B cell (primary cell): ENCODE results near the gene SPATA32. TPM values are rescaled to one million over a fixed set of nuclear protein-coding genes. Genes with fewer than 3 reads are reported as not detected.

ENCODE experiments used
- ATAC-seq: fragments of 200-7000 bp; cut with Tn5 transposase; one replicate; pipeline ENCODE4 v1.10.0; 2021; ENCODE audit warnings: low read depth, mild to moderate bottlenecking, moderate number of reproducible peaks, moderate library complexity
- CTCF ChIA-PET: fragments of 350-600 bp; sonication (Branson Sonifier 250); formaldehyde crosslinking; loops from one replicate; lab custom pipeline; 2021; ENCODE audit warnings: antibody characterized with exemption, inconsistent platforms; lab: Charles Lee
- POLR2A ChIA-PET: fragments of 350-600 bp; sonication (Branson Sonifier 250); formaldehyde crosslinking; loops from one replicate; lab custom pipeline; 2021; ENCODE audit warnings: antibody characterized with exemption; lab: Charles Lee
- DNase-seq: peaks from one replicate; pipeline ENCODE4 v3.0.0; 2013
- H2AFZ ChIP-seq: 2 replicates; pipeline ENCODE4 v1.6.1; 2012; ENCODE audit warnings: mild to moderate bottlenecking, low read depth, low read length; ENCODE audit not compliant: insufficient read depth, poor library complexity, severe bottlenecking
- H3K27ac ChIP-seq, 2 donors: 1 replicate in 1 of 2; 2 replicates in 1 of 2; pipeline ENCODE4 v1.5.1; 2012 to 2013; ENCODE audit warnings: low read length in 2 of 2, mild to moderate bottlenecking in 2 of 2, moderate library complexity in 1 of 2
- H3K27me3 ChIP-seq, 4 experiments: fragments of 200-600 bp in 1 of 4; sonication (generic) in 1 of 4; replicated peaks in 1 of 4; 1 replicate in 2 of 4; 2 replicates in 2 of 4; pipeline versions ENCODE4 v1.6.1 to v1.7.0; 2013 to 2016; ENCODE audit warnings: low read length in 3 of 4, mild to moderate bottlenecking in 2 of 4, mixed read lengths in 1 of 4, moderate library complexity in 1 of 4; ENCODE audit not compliant: insufficient read depth in 4 of 4, control insufficient read depth in 3 of 4; ENCODE audit errors: control extremely low read depth in 1 of 4
- H3K36me3 ChIP-seq, 2 experiments: replicated peaks in 1 of 2; 1 replicate in 1 of 2; 2 replicates in 1 of 2; pipeline versions ENCODE4 v1.6.1 to v1.7.1; 2013; ENCODE audit warnings: low read length in 1 of 2; ENCODE audit not compliant: insufficient read depth in 2 of 2, control insufficient read depth in 1 of 2; ENCODE audit errors: control extremely low read depth in 1 of 2, extremely low read depth in 1 of 2
- H3K4me1 ChIP-seq, 2 donors: fragments of 200-600 bp in 1 of 2; sonication (generic) in 1 of 2; 1 replicate in 1 of 2; 2 replicates in 1 of 2; pipeline versions ENCODE4 v1.5.1 to v1.6.1; 2013 to 2017; ENCODE audit warnings: low read length in 2 of 2; ENCODE audit not compliant: control insufficient read depth in 2 of 2, insufficient read depth in 2 of 2
- H3K4me2 ChIP-seq: replicated peaks from 2 replicates; pipeline ENCODE3; 2012; ENCODE audit warnings: mild to moderate bottlenecking, low read depth, low read length; ENCODE audit not compliant: poor library complexity, severe bottlenecking
- H3K4me3 ChIP-seq, 5 experiments: fragments of 200-600 bp in 1 of 5; sonication (generic) in 1 of 5; 1 replicate in 3 of 5; 2 replicates in 2 of 5; pipeline versions ENCODE4 v1.5.1 to v1.7.0; 2011 to 2016; ENCODE audit warnings: low read length in 4 of 5, mild to moderate bottlenecking in 4 of 5, low read depth in 2 of 5, control low read depth in 1 of 5, moderate library complexity in 1 of 5; ENCODE audit not compliant: insufficient read depth in 1 of 5; ENCODE audit errors: control extremely low read depth in 1 of 5, extremely low read depth in 1 of 5
- H3K79me2 ChIP-seq: fragments of 200-600 bp; sonication (generic); one replicate; pipeline ENCODE4 v1.6.0; 2016; ENCODE audit warnings: low read length; ENCODE audit not compliant: control insufficient read depth, insufficient read depth
- H3K9ac ChIP-seq: fragments of 200-600 bp; sonication (generic); 2 replicates; pipeline ENCODE4 v1.6.1; 2017; ENCODE audit warnings: mild to moderate bottlenecking, low read length, moderate library complexity
- H3K9me3 ChIP-seq, 3 donors: one replicate each; pipeline versions ENCODE4 v1.6.1 to v1.7.1; 2013; ENCODE audit warnings: low read length in 2 of 3; ENCODE audit not compliant: control insufficient read depth in 2 of 3, insufficient read depth in 1 of 3; ENCODE audit errors: control extremely low read depth in 1 of 3
- H4K20me1 ChIP-seq: 2 replicates; pipeline ENCODE4 v1.6.0; 2012; ENCODE audit warnings: mild to moderate bottlenecking, low read length; ENCODE audit not compliant: insufficient read depth, control insufficient read depth, poor library complexity, severe bottlenecking
- H3K27ac Mint-ChIP-seq: one replicate; pipeline ENCODE4 v1.8.0; 2021; ENCODE audit warnings: mixed read lengths
- H3K27me3 Mint-ChIP-seq: one replicate; pipeline ENCODE4 v1.8.0; 2021; ENCODE audit warnings: mixed read lengths
- H3K4me1 Mint-ChIP-seq: one replicate; pipeline ENCODE4 v1.8.0; 2021; ENCODE audit warnings: mixed read lengths
- H3K4me3 Mint-ChIP-seq: one replicate; pipeline ENCODE4 v1.8.0; 2021; ENCODE audit warnings: mixed read lengths
- H3K9me3 Mint-ChIP-seq: one replicate; pipeline ENCODE4 v1.8.0; 2022; ENCODE audit warnings: mixed read lengths; ENCODE audit not compliant: insufficient read depth
- CTCF ChIP-seq: fragments of 200-600 bp; IDR thresholded peaks from one replicate; pipeline ENCODE4 v1.8.0; 2022; ENCODE audit warnings: antibody characterized with exemption, mild to moderate bottlenecking
- EZH2 ChIP-seq: IDR thresholded peaks from 2 replicates; pipeline ENCODE4 v1.6.1; 2012; ENCODE audit warnings: borderline replicate concordance, low read depth, mild to moderate bottlenecking, moderate library complexity, low read length; ENCODE audit not compliant: insufficient read depth, poor library complexity, severe bottlenecking
- WGBS: methylation state at CpG from one replicate; pipeline ENCODE4 v1.1.5; 2013; ENCODE audit warnings: missing lambda C conversion rate; ENCODE audit not compliant: insufficient coverage; 5-methylcytosine and 5-hydroxymethylcytosine counted together
- intact Hi-C: fragments of 100-400 bp; cut with micrococcal nuclease; formaldehyde crosslinking; loops from one replicate; pipeline ENCODE4 v1.10.0; 2022
- polyA plus RNA-seq: library from polyadenylated mRNA; depleted of rRNA; stranded (reverse); fragments of >200 nt; gene quantifications from 2 replicates; pipeline ENCODE4 v1.2.3, GENCODE V29; 2012
- total RNA-seq, 2 donors: library from RNA; stranded (reverse); fragments of 120-200 nt in 1 of 2; gene quantifications; 1 replicate in 1 of 2; 2 replicates in 1 of 2; pipeline versions ENCODE4 v1.2.3 to v1.2.4, GENCODE V29; 2013 to 2022

SPATA32 gene
- total and polyA plus RNA-seq, 2 donors (not counting 1 experiment from before 2014, with no cell fraction given): 0.12 to 0.52 TPM

- Histone ChIP-seq H3K9me3 (no peaks in the 10 kb centered on the region), H3K4me2 (peak overlapping the region; percentile 92), H2AFZ (no peak overlapping the region), H3K9ac (peak overlapping the region; percentile 97), H3K27me3 (no peaks in the 10 kb centered on the region), H4K20me1 (peaks cover 32% of the 10 kb centered on the region), H3K36me3 (peaks cover 3 to 35% of the 10 kb centered on the region in 2 experiments), H3K4me1 (peaks cover 70 to 90% of the 10 kb centered on the region in 2 donors), H3K79me2 (peaks cover 91% of the 10 kb centered on the region), H3K4me3 (peak overlapping the region; percentile 8 to 96 (median 90)), H3K27ac (peak overlapping the region; percentile 99 to 100)
- Mint-ChIP-seq H3K27ac (peak overlapping the region; percentile 99), H3K27me3 (no peaks in the 10 kb centered on the region), H3K4me1 (peaks cover 95% of the 10 kb centered on the region), H3K9me3 (no peaks in the 10 kb centered on the region), H3K4me3 (peak overlapping the region; percentile 100)
- ATAC-seq (peak; percentile 52), DNase-seq (peak; percentile 94)
- CTCF ChIA-PET: interaction anchor here (0.6 to 24.6 kb wide), 16 partner anchors 9 to 199 kb away, joined by 3 to 737 read pairs (median 6); partner anchors contain the start of genes ACBD4, FMNL1, HEXIM1 and MAP3K14
- TF ChIP-seq EZH2 (no peak), CTCF (no peak)
- POLR2A ChIA-PET: interaction anchor here (0.6 to 9.9 kb wide), 9 partner anchors 9 to 330 kb away, joined by 3 to 149 read pairs (median 9); partner anchors contain the start of genes EFTUD2, FMNL1, HEXIM1 and HEXIM2
- intact Hi-C loops: loop anchor here (1.0 to 2.0 kb wide), 4 partner anchors 8 to 88 kb away; partner anchors contain the start of genes FMNL1, HEXIM1 and MAP3K14
- WGBS: 14% methylated on average over 8 of the region's 19 CpGs
These were observed 32.9 kb downstream of the SPATA32 start for GRCh38 chr17:45228763-45229539.
